GM21723 (cell line): ENCODE results near the gene ELOVL6.

Experiments
- ATAC-seq: cut with Tn5 transposase; IDR thresholded peaks from one replicate; pipeline ENCODE4 v1.9.1; 2021; ENCODE audit warnings: mild to moderate bottlenecking, moderate library complexity; ENCODE audit not compliant: unreplicated experiment

Gene ELOVL6

GRCh38 chr4:110003401-110004187, 194.8 kb downstream of the ELOVL6 start:
- ATAC-seq = no peak

- ATAC-seq = no peak
Measured at GRCh38 chr4:110002326-110002725, 196.1 kb downstream of the ELOVL6 start.

DNA sequence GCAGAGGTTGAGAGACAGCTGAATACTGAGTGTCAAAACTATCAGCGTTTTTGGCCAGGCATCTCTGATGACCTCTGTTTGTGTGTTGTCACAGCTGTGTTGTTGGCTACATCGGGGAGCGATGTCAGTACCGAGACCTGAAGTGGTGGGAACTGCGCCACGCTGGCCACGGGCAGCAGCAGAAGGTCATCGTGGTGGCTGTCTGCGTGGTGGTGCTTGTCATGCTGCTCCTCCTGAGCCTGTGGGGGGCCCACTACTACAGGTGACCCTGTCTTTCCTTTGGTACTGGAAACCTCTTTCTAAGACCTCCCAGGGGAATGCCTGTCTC, 198.9 kb downstream of the ELOVL6 start:
- ATAC-seq = no peak

GRCh38 chr4:109998867-109999584, 199.4 kb downstream of the ELOVL6 start:
- peak; percentile 59 for ATAC-seq

DNA sequence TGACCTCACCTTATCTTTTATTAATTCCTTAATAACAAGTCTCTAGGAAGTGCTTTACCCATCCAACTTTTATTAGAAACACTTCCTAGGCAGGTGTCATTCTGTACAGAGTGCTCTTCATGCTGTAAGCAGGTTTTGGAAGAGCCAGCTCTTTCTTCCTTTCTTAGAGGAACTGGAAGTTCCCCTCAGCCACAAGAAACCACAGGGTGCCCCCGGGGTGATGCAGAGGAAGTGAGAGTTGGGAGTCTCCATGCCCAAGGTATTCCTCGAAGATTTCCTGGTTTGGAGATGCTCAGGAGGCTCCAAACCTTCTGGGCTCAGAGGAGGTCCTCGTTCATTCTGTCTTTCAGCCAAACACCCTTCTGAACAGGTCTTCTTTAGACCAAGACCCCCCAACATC, 201.9 kb downstream of the ELOVL6 start:
- ATAC-seq = no peak
